Colonic mucosa (tissue), 4 donors: ENCODE data around the gene FAXDC2. TPM values are rescaled to one million over a fixed set of nuclear protein-coding genes. Genes with fewer than 3 reads are reported as not detected.

ENCODE experiments used
- DNase-seq: peaks from one replicate; pipeline ENCODE4 v3.0.0-alpha.2; 2020
- H3K27ac ChIP-seq: fragments of 200-600 bp; one replicate; pipeline ENCODE4 v1.8.0; 2021
- H3K27me3 ChIP-seq: fragments of 200-600 bp; one replicate; pipeline ENCODE4 v1.8.0; 2021
- H3K36me3 ChIP-seq: fragments of 200-600 bp; one replicate; pipeline ENCODE4 v1.8.0; 2021
- H3K4me1 ChIP-seq: fragments of 200-600 bp; one replicate; pipeline ENCODE4 v1.8.0; 2021; ENCODE audit warnings: mild to moderate bottlenecking
- H3K4me3 ChIP-seq: fragments of 200-600 bp; one replicate; pipeline ENCODE4 v1.8.0; 2021
- H3K9ac ChIP-seq, 2 donors: one replicate each; pipeline ENCODE4 v1.7.0; 2013; ENCODE audit warnings: control low read depth in 2 of 2, low read depth in 2 of 2, low read length in 2 of 2
- H3K9me3 ChIP-seq: fragments of 200-600 bp; one replicate; pipeline ENCODE4 v1.8.0; 2021
- CTCF ChIP-seq: fragments of 200-600 bp; IDR thresholded peaks from one replicate; pipeline ENCODE4 v1.8.0; 2022; ENCODE audit warnings: antibody characterized with exemption, mild to moderate bottlenecking
- intact Hi-C: fragments of 100-400 bp; cut with DNase I; formaldehyde crosslinking; loops from one replicate; pipeline ENCODE4 v1.14.1; 2022
- total RNA-seq, 2 donors: library from RNA; stranded (reverse); fragmentation: NEBNext Ultra II Directional in 1 of 2; extraction: Animal tissue kit (Norgen Biotek cat#: 25700) in 1 of 2; gene quantifications; one replicate each; pipeline ENCODE4 v1.2.1, GENCODE V29; 2021
- donor health status: healthy.
- donor health status: DM: no; HTN: no; CAD: no.
- donor health status: DM: no; HTN: no; CAD: no.

The FAXDC2 gene
- total RNA-seq, 2 donors from 2014 or later = 7.0 to 20.8 TPM

GRCh38 chr5:154895606-154896561 lies 45.5 kb upstream of the FAXDC2 start:
- intact Hi-C loops = no loop called here
- no peak overlapping the region for H3K27ac ChIP-seq
- H3K36me3 ChIP-seq = peaks cover 11% of the 10 kb centered on the region
- DNase-seq = no peak
- no peaks in the 10 kb centered on the region for H3K27me3 ChIP-seq
- no peaks in the 10 kb centered on the region for H3K4me1 ChIP-seq
- no peak overlapping the region for H3K9ac ChIP-seq
- no peak for TF ChIP-seq CTCF
- H3K9me3 ChIP-seq = no peaks in the 10 kb centered on the region
- H3K4me3 ChIP-seq = no peak overlapping the region

- no peak for DNase-seq
- no peak overlapping the region for H3K4me3 ChIP-seq
- intact Hi-C loops = no loop called here
- peaks cover 12% of the 10 kb centered on the region for H3K36me3 ChIP-seq
- no peaks in the 10 kb centered on the region for H3K9me3 ChIP-seq
- TF ChIP-seq CTCF = no peak
- no peaks in the 10 kb centered on the region for H3K27me3 ChIP-seq
- no peak overlapping the region for H3K9ac ChIP-seq
- no peak overlapping the region for H3K27ac ChIP-seq
- no peaks in the 10 kb centered on the region for H3K4me1 ChIP-seq
Observed at GRCh38 chr5:154893381-154893780, 43.0 kb upstream of the FAXDC2 start.

GRCh38 chr5:154892369-154892771 lies 42.0 kb upstream of the FAXDC2 start:
- Histone ChIP-seq H3K4me3 (no peak overlapping the region), H3K9ac (no peak overlapping the region), H3K27me3 (no peaks in the 10 kb centered on the region), H3K4me1 (no peaks in the 10 kb centered on the region), H3K27ac (no peak overlapping the region), H3K36me3 (peaks cover 12% of the 10 kb centered on the region), H3K9me3 (no peaks in the 10 kb centered on the region)
- no peak for TF ChIP-seq CTCF
- intact Hi-C loops = no loop called here
- DNase-seq = no peak

- no peak for DNase-seq
- Histone ChIP-seq H3K4me1 (no peaks in the 10 kb centered on the region), H3K27me3 (no peaks in the 10 kb centered on the region), H3K4me3 (no peak overlapping the region), H3K36me3 (no peaks in the 10 kb centered on the region), H3K9ac (no peak overlapping the region), H3K9me3 (peaks cover 4% of the 10 kb centered on the region), H3K27ac (no peak overlapping the region)
- no peak for TF ChIP-seq CTCF
- intact Hi-C loops = no loop called here
Observed at GRCh38 chr5:154885439-154885838, 35.0 kb upstream of the FAXDC2 start.

- DNase-seq = no peak
- intact Hi-C loops = no loop called here
- TF ChIP-seq CTCF = no peak
- H3K9ac ChIP-seq = no peak overlapping the region
- no peaks in the 10 kb centered on the region for H3K27me3 ChIP-seq
- H3K9me3 ChIP-seq = peaks cover 4% of the 10 kb centered on the region
- H3K4me3 ChIP-seq = no peak overlapping the region
- no peak overlapping the region for H3K27ac ChIP-seq
- H3K36me3 ChIP-seq = no peaks in the 10 kb centered on the region
- H3K4me1 ChIP-seq = no peaks in the 10 kb centered on the region
Observed at GRCh38 chr5:154884424-154884823, 34.0 kb upstream of the FAXDC2 start.
